SJCRH30 (cell line): Measurements from ENCODE around the gene CHCT1. TPM values are rescaled to one million over a fixed set of nuclear protein-coding genes. Genes with fewer than 3 reads are reported as not detected.

ENCODE experiments used
- DNase-seq, 2 experiments: peaks; one replicate each; pipeline ENCODE4 v3.0.0-alpha.2; 2015 to 2020
- H3K27ac ChIP-seq: fragments of 250-450 bp; sonication (Bioruptor Pico); 2 replicates; pipeline ENCODE4 v1.5.1; 2020; ENCODE audit warnings: mild to moderate bottlenecking, moderate library complexity
- H3K27me3 ChIP-seq: fragments of 250-450 bp; sonication (Bioruptor Pico); 2 replicates; pipeline ENCODE4 v1.5.1; 2020; ENCODE audit warnings: mild to moderate bottlenecking, moderate library complexity
- H3K36me3 ChIP-seq: fragments of 250-450 bp; sonication (Bioruptor Pico); 2 replicates; pipeline ENCODE4 v1.5.1; 2020; ENCODE audit warnings: mild to moderate bottlenecking, moderate library complexity
- H3K4me1 ChIP-seq: fragments of 250-450 bp; sonication (Bioruptor Pico); 2 replicates; pipeline ENCODE4 v1.5.1; 2020; ENCODE audit warnings: mild to moderate bottlenecking, moderate library complexity
- H3K4me3 ChIP-seq: fragments of 250-450 bp; sonication (Bioruptor Pico); 2 replicates; pipeline ENCODE4 v1.5.1; 2020; ENCODE audit warnings: mild to moderate bottlenecking, moderate library complexity
- H3K9me3 ChIP-seq: fragments of 250-450 bp; sonication (Bioruptor Pico); replicated peaks from 2 replicates; pipeline ENCODE4 v1.5.1; 2020; ENCODE audit warnings: mild to moderate bottlenecking, moderate library complexity
- total RNA-seq: library from RNA; depleted of rRNA; stranded (reverse); fragments of >200 nt; shearing (Covaris generic); gene quantifications from 2 replicates; pipeline ENCODE4 v1.2.3, GENCODE V29; 2014

The CHCT1 gene
- total RNA-seq, 1 experiment from 2014 or later = not detected

- Histone ChIP-seq H3K27ac (no peak overlapping the region), H3K4me3 (no peak overlapping the region), H3K4me1 (peaks cover 7% of the 10 kb centered on the region; the same call in 1 of the 2 replicates), H3K9me3 (no peaks in the 10 kb centered on the region), H3K27me3 (no peaks in the 10 kb centered on the region), H3K36me3 (peaks cover 11% of the 10 kb centered on the region)
- DNase-seq = no peak
Measured at GRCh38 chr17:60445144-60445543, 22.9 kb downstream of the CHCT1 start.

GRCh38 chr17:60447375-60447774 is 25.1 kb downstream of the CHCT1 start:
- peaks cover 3% of the 10 kb centered on the region; the same call in 1 of the 2 replicates for H3K4me1 ChIP-seq
- no peak for DNase-seq
- H3K27me3 ChIP-seq = no peaks in the 10 kb centered on the region
- H3K27ac ChIP-seq = no peak overlapping the region
- no peak overlapping the region for H3K4me3 ChIP-seq
- peaks cover 20% of the 10 kb centered on the region for H3K36me3 ChIP-seq
- no peaks in the 10 kb centered on the region for H3K9me3 ChIP-seq

GRCh38 chr17:60451071-60451470 is 28.8 kb downstream of the CHCT1 start:
- no peak overlapping the region for H3K4me3 ChIP-seq
- no peaks in the 10 kb centered on the region for H3K27me3 ChIP-seq
- no peak overlapping the region for H3K27ac ChIP-seq
- H3K4me1 ChIP-seq = no peaks in the 10 kb centered on the region
- no peak for DNase-seq
- H3K36me3 ChIP-seq = peaks cover 31% of the 10 kb centered on the region
- H3K9me3 ChIP-seq = no peaks in the 10 kb centered on the region

GRCh38 chr17:60451965-60452364 is 29.7 kb downstream of the CHCT1 start:
- H3K4me3 ChIP-seq = no peak overlapping the region
- no peak overlapping the region for H3K27ac ChIP-seq
- H3K9me3 ChIP-seq = no peaks in the 10 kb centered on the region
- H3K4me1 ChIP-seq = no peaks in the 10 kb centered on the region
- DNase-seq = no peak
- peaks cover 33% of the 10 kb centered on the region for H3K36me3 ChIP-seq
- H3K27me3 ChIP-seq = no peaks in the 10 kb centered on the region

- Histone ChIP-seq H3K4me1 (no peaks in the 10 kb centered on the region), H3K4me3 (no peak overlapping the region), H3K9me3 (no peaks in the 10 kb centered on the region), H3K36me3 (peaks cover 46% of the 10 kb centered on the region), H3K27me3 (no peaks in the 10 kb centered on the region), H3K27ac (no peak overlapping the region)
- DNase-seq = no peak
Measured at GRCh38 chr17:60455378-60455777, 33.1 kb downstream of the CHCT1 start.

GRCh38 chr17:60457148-60457547 is 34.9 kb downstream of the CHCT1 start:
- DNase-seq = no peak
- Histone ChIP-seq H3K4me3 (no peak overlapping the region), H3K27ac (no peak overlapping the region), H3K4me1 (no peaks in the 10 kb centered on the region), H3K36me3 (peaks cover 53% of the 10 kb centered on the region), H3K27me3 (no peaks in the 10 kb centered on the region), H3K9me3 (no peaks in the 10 kb centered on the region)

- Histone ChIP-seq H3K36me3 (peaks cover 54% of the 10 kb centered on the region), H3K27me3 (no peaks in the 10 kb centered on the region), H3K4me1 (no peaks in the 10 kb centered on the region), H3K4me3 (no peak overlapping the region), H3K27ac (no peak overlapping the region), H3K9me3 (no peaks in the 10 kb centered on the region)
- DNase-seq = no peak
Measured at GRCh38 chr17:60461584-60461983, 39.3 kb downstream of the CHCT1 start.

- DNase-seq = no peak
- no peak overlapping the region for H3K27ac ChIP-seq
- H3K36me3 ChIP-seq = peaks cover 46% of the 10 kb centered on the region
- H3K27me3 ChIP-seq = no peaks in the 10 kb centered on the region
- no peaks in the 10 kb centered on the region for H3K4me1 ChIP-seq
- H3K9me3 ChIP-seq = no peaks in the 10 kb centered on the region
- no peak overlapping the region for H3K4me3 ChIP-seq
Measured at GRCh38 chr17:60463157-60463835, 41.0 kb downstream of the CHCT1 start.

- no peak overlapping the region for H3K4me3 ChIP-seq
- H3K9me3 ChIP-seq = no peaks in the 10 kb centered on the region
- DNase-seq = no peak
- peaks cover 49% of the 10 kb centered on the region for H3K36me3 ChIP-seq
- no peak overlapping the region for H3K27ac ChIP-seq
- H3K27me3 ChIP-seq = no peaks in the 10 kb centered on the region
- H3K4me1 ChIP-seq = peaks cover under 1% of the 10 kb centered on the region
Measured at GRCh38 chr17:60464343-60464742, 42.1 kb downstream of the CHCT1 start.

GRCh38 chr17:60468371-60468770 is 46.1 kb downstream of the CHCT1 start:
- no peak overlapping the region for H3K4me3 ChIP-seq
- H3K27ac ChIP-seq = no peak overlapping the region
- no peaks in the 10 kb centered on the region for H3K27me3 ChIP-seq
- no peak for DNase-seq
- H3K4me1 ChIP-seq = peaks cover 9% of the 10 kb centered on the region
- H3K36me3 ChIP-seq = peaks cover 28% of the 10 kb centered on the region
- H3K9me3 ChIP-seq = no peaks in the 10 kb centered on the region

GRCh38 chr17:60471451-60471850 is 49.2 kb downstream of the CHCT1 start:
- no peak for DNase-seq
- Histone ChIP-seq H3K4me3 (no peak overlapping the region), H3K36me3 (peaks cover 23% of the 10 kb centered on the region), H3K27me3 (no peaks in the 10 kb centered on the region), H3K27ac (no peak overlapping the region), H3K9me3 (no peaks in the 10 kb centered on the region), H3K4me1 (peaks cover 9% of the 10 kb centered on the region)

- Histone ChIP-seq H3K27ac (no peak overlapping the region), H3K27me3 (no peaks in the 10 kb centered on the region), H3K4me3 (no peak overlapping the region), H3K4me1 (peaks cover 9% of the 10 kb centered on the region), H3K9me3 (no peaks in the 10 kb centered on the region), H3K36me3 (peaks cover 22% of the 10 kb centered on the region)
- DNase-seq = no peak
Measured at GRCh38 chr17:60472449-60472848, 50.2 kb downstream of the CHCT1 start.

GRCh38 chr17:60473788-60474187 is 51.5 kb downstream of the CHCT1 start:
- Histone ChIP-seq H3K36me3 (peaks cover 13% of the 10 kb centered on the region), H3K4me1 (peaks cover 9% of the 10 kb centered on the region), H3K9me3 (no peaks in the 10 kb centered on the region), H3K4me3 (no peak overlapping the region), H3K27ac (no peak overlapping the region), H3K27me3 (no peaks in the 10 kb centered on the region)
- DNase-seq = no peak
